IPS DF 6.9 (cell line): ENCODE data around the gene NXN.

Experiments used
- DNase-seq: peaks from one replicate; pipeline ENCODE4 v3.0.0-alpha.2; 2013; ENCODE audit warnings: low read depth, low spot score
- H3K27ac ChIP-seq: one replicate; pipeline ENCODE4 v1.5.1; 2013; ENCODE audit warnings: low read length, control low read depth
- H3K27me3 ChIP-seq: 2 replicates; pipeline ENCODE4 v1.6.1; 2013; ENCODE audit warnings: mild to moderate bottlenecking, low read length; ENCODE audit not compliant: control insufficient read depth, insufficient read depth
- H3K36me3 ChIP-seq: 2 replicates; pipeline ENCODE4 v1.6.1; 2013; ENCODE audit warnings: low read length; ENCODE audit not compliant: control insufficient read depth, insufficient read depth
- H3K4me1 ChIP-seq: 2 replicates; pipeline ENCODE4 v1.6.1; 2013; ENCODE audit warnings: low read length; ENCODE audit not compliant: control insufficient read depth, insufficient read depth
- H3K4me3 ChIP-seq: 2 replicates; pipeline ENCODE4 v1.5.1; 2013; ENCODE audit warnings: mild to moderate bottlenecking, low read length
- H3K9me3 ChIP-seq: 2 replicates; pipeline ENCODE4 v1.6.1; 2013; ENCODE audit warnings: low read length, inconsistent platforms; ENCODE audit not compliant: control insufficient read depth, insufficient read depth
- WGBS: extraction: QIAGEN DNeasy Blood & Tissue Kit; methylation state at CpG from one replicate; pipeline ENCODE4 v1.1.7; 2013; ENCODE audit warnings: mixed read lengths, missing lambda C conversion rate; ENCODE audit not compliant: insufficient read length, insufficient coverage; 5-methylcytosine and 5-hydroxymethylcytosine counted together

NXN gene

GRCh38 chr17:1012823-1013728 is 33.5 kb upstream of the NXN start:
- WGBS, result no CpG with 5 or more reads among the region's 30 CpGs
- H3K36me3 ChIP-seq, result no peaks in the 10 kb centered on the region
- H3K27ac ChIP-seq, result no peak overlapping the region
- H3K27me3 ChIP-seq, result no peaks in the 10 kb centered on the region
- no peak overlapping the region for H3K4me3 ChIP-seq
- no peak for DNase-seq
- no peaks in the 10 kb centered on the region; the same call in 1 of the 2 replicates for H3K4me1 ChIP-seq
- H3K9me3 ChIP-seq, result no peaks in the 10 kb centered on the region

DNA sequence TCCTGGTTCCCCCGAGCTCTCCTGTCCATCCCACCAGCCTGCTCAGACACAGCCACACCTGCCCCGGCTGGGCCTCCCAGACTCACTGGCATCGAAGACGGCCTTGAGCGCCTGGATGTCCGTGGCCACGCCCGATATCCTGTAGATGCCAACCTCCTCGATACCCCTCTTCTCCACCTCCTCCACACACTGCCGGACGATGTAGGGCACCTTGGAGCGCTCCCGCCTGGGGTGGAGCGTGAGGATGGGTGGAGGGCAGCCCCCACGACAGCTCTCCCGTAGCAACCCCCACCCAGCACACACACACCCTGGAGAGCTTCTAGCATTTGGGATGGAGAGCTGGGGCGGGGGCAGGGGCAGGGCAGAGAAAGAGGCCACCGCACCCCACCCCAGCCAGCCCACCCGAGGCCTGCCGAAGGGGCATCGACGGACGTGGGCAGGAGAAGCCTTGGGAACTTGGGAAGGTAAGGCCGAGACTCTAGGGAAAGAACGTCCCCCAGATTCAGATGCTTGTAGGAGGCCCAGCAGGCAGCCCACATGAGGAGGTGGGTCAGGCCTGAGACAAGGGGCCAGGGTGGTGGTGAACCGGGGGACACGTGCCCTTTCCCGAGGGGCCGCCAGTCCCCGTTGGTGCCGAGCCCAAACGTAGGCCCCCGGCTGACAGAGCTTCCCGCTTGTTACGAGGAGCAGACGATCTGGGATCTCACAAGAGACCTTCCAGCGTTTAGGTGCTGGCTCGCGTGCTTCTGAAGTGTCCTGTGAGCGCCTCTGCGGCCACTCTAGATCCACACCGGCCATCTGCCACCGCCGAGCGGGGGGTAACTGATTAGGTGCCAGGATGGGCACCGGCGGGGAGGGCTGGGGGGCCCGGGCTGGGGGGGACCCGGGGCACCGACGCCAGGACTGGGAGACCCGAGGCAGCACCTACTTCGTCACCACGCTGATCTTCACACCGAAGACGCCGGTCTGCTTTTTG is 32.5 kb upstream of the NXN start:
- no peak overlapping the region for H3K27ac ChIP-seq
- no CpG with 5 or more reads among the region's 57 CpGs for WGBS

DNA sequence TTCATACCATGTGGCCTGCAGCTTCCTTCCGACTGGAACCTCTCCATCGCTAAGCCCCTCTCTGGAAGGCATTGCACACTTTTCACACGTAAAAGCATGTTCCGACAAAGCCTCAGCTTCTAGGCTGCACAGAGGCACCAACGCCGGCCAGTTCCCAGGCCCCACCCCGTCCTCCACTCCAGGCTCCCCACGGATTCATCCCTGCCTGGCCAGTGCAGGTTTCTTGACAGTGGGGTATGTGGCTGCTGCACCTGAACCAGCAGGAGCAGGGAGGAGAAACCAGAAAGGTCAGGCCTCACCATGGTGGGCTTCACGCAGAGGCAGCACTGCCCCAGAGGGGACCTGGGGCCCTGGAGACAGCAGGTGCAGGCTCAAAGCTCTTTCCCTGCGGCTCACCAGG is 31.6 kb upstream of the NXN start:
- WGBS, result no CpG with 5 or more reads among the region's 10 CpGs
- no peak overlapping the region for H3K27ac ChIP-seq
- H3K27me3 ChIP-seq, result no peaks in the 10 kb centered on the region

More for the DNA sequence above, 32.5 kb upstream of the NXN start:
- H3K4me3 ChIP-seq, result no peak overlapping the region
- no peaks in the 10 kb centered on the region for H3K9me3 ChIP-seq
- H3K27me3 ChIP-seq, result no peaks in the 10 kb centered on the region
- no peak for DNase-seq
- no peaks in the 10 kb centered on the region; the same call in 1 of the 2 replicates for H3K4me1 ChIP-seq
- H3K36me3 ChIP-seq, result no peaks in the 10 kb centered on the region

DNA sequence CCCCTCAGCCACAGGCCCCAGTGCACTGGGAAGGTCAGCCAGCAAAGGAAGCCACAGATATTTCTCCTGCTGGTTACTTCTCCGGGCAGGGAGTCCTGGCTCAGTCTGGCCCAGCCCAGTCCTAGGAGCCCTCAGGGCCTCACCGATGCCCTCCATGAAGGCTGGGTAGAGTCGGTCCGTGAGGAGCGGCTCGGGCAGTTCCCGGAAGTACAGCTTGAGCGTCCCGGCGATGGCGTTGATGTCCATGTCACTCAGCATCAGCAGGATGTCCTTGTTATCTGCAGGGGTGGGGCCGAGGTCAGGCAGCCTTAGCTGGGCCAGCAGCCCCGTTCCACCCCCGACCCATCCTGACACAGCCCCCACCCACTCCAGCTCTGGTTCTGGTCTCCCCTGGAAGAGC is 31.0 kb upstream of the NXN start:
- no peaks in the 10 kb centered on the region for H3K9me3 ChIP-seq
- DNase-seq, result no peak
- no peak overlapping the region for H3K27ac ChIP-seq
- H3K27me3 ChIP-seq, result no peaks in the 10 kb centered on the region
- no CpG with 5 or more reads among the region's 14 CpGs for WGBS
- no peaks in the 10 kb centered on the region; the same call in 1 of the 2 replicates for H3K4me1 ChIP-seq
- no peak overlapping the region for H3K4me3 ChIP-seq
- no peaks in the 10 kb centered on the region for H3K36me3 ChIP-seq

More for the DNA sequence above, 31.6 kb upstream of the NXN start:
- no peak for DNase-seq
- Histone ChIP-seq H3K36me3 (no peaks in the 10 kb centered on the region), H3K9me3 (no peaks in the 10 kb centered on the region), H3K4me1 (no peaks in the 10 kb centered on the region; the same call in 1 of the 2 replicates), H3K4me3 (no peak overlapping the region)

DNA sequence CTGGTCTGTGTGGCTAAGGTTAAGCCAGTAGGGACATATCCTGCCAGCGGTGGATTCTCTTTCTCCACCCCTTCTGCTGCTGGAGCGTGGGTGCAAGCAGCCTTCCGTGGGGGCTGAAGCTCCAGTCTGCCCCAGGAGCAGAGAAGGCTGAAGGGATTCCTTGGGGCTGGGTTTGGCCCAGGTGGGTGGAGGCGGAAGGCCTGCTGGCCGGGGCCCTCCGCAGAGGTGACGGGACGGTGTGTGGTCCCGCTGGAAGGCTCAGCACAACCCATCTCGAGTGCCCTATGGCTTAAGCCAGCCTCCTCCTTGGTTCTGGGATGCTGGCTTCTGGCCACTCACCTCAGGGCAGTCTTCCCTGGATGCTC is 30.5 kb upstream of the NXN start:
- Histone ChIP-seq H3K27me3 (no peaks in the 10 kb centered on the region), H3K9me3 (no peaks in the 10 kb centered on the region), H3K27ac (no peak overlapping the region), H3K4me3 (no peak overlapping the region), H3K4me1 (no peaks in the 10 kb centered on the region; the same call in 1 of the 2 replicates), H3K36me3 (no peaks in the 10 kb centered on the region)
- DNase-seq, result no peak
- no CpG with 5 or more reads among the region's 10 CpGs for WGBS

GRCh38 chr17:1009229-1010085 is 29.9 kb upstream of the NXN start:
- no CpG with 5 or more reads among the region's 19 CpGs for WGBS
- Histone ChIP-seq H3K4me3 (no peak overlapping the region), H3K27ac (no peak overlapping the region), H3K9me3 (no peaks in the 10 kb centered on the region), H3K4me1 (no peaks in the 10 kb centered on the region; the same call in 1 of the 2 replicates), H3K27me3 (no peaks in the 10 kb centered on the region), H3K36me3 (no peaks in the 10 kb centered on the region)
- DNase-seq, result no peak

- Histone ChIP-seq H3K27ac (no peak overlapping the region), H3K36me3 (no peaks in the 10 kb centered on the region), H3K4me1 (no peaks in the 10 kb centered on the region; the same call in 1 of the 2 replicates), H3K4me3 (no peak overlapping the region), H3K9me3 (no peaks in the 10 kb centered on the region), H3K27me3 (no peaks in the 10 kb centered on the region)
- no peak for DNase-seq
- no CpG with 5 or more reads among the region's 21 CpGs for WGBS
These were observed 28.6 kb upstream of the NXN start for GRCh38 chr17:1008008-1008761.

DNA sequence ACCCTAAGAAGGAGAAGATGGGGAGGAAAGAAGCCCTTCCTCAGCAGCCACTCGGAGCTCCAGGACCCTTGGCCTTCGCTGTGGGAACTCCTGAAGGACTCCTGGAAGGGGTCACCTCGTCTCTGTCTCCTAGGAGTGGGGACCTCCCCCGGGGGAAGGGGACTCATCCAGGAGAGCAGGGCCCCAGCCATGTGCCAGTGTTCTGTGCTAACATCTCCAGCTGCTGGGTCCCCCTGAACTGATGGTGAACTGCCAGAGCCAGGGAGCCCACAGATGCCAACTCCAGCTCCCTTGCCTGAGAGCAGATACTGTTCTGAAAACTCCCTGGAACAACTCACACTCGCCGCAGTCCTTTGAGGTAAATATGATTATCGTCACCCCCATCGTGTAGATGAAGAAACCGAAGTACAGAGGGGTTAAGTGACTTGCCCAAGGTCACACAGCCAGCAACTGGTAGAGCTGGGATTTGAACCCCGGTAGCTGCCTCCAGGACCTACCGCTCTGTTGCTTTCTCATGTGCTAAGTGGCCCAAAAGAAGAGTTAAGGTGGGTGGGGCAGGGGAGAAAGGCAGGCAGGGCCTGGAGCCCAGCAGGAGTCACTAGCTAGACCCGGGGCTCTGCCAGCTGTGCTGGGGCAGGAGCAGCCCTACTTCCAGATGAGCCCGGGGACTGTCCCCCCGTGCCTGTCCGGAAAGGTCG is 27.9 kb upstream of the NXN start:
- DNase-seq, result no peak
- H3K9me3 ChIP-seq, result no peaks in the 10 kb centered on the region
- no peaks in the 10 kb centered on the region for H3K27me3 ChIP-seq
- no peaks in the 10 kb centered on the region; the same call in 1 of the 2 replicates for H3K4me1 ChIP-seq
- no peak overlapping the region for H3K4me3 ChIP-seq
- H3K36me3 ChIP-seq, result no peaks in the 10 kb centered on the region
- WGBS, result no CpG with 5 or more reads among the region's 16 CpGs
- no peak overlapping the region for H3K27ac ChIP-seq

DNA sequence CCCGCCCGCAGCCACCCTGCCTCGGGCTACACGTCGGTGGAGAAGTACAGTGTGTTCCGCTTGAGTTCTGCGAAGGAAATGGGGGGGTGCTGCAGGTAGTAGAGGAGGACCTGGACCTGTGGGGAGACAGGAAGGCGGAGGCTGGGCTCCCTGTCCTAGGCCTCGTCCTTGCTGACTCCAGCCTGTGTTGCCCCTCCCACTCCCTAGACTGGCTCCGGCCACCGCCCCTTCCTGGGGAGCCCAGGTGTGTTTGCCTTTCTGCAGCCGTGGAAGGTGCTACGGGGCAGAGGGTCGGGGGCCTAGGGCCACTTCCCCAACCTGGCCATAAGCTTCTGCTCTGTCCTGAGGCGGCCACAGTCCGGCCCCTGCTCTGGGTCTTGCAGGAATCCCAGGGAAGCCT is 26.5 kb upstream of the NXN start:
- H3K36me3 ChIP-seq, result peaks cover 7% of the 10 kb centered on the region
- H3K4me3 ChIP-seq, result no peak overlapping the region
- no peaks in the 10 kb centered on the region for H3K9me3 ChIP-seq
- no peak for DNase-seq
- H3K27ac ChIP-seq, result no peak overlapping the region
- WGBS, result no CpG with 5 or more reads among the region's 16 CpGs
- H3K4me1 ChIP-seq, result no peaks in the 10 kb centered on the region; the same call in 1 of the 2 replicates
- no peaks in the 10 kb centered on the region for H3K27me3 ChIP-seq
